Thoracic aorta (tissue), 2 donors: ENCODE data around the gene CKAP4. TPM values are rescaled to one million over a fixed set of nuclear protein-coding genes. Genes with fewer than 3 reads are reported as not detected.

Experiments
- ATAC-seq: fragments of 150-250 bp; one replicate; pipeline ENCODE4 v1.8.0; 2017; ENCODE audit warnings: low read depth; ENCODE audit not compliant: insufficient number of reproducible peaks, low FRiP score
- DNase-seq: peaks from one replicate; pipeline ENCODE4 v3.0.0-alpha.2; 2020; ENCODE audit warnings: low spot score
- H3K27ac ChIP-seq, 2 donors: fragments of 200-600 bp; sonication (generic); 1 replicate in 1 of 2; 2 replicates in 1 of 2; pipeline ENCODE4 v1.5.1; 2016; ENCODE audit warnings: mild to moderate bottlenecking in 2 of 2, moderate library complexity in 2 of 2
- H3K27me3 ChIP-seq: fragments of 200-600 bp; sonication (generic); replicated peaks from 2 replicates; pipeline ENCODE4 v1.6.0; 2016; ENCODE audit warnings: mild to moderate bottlenecking; ENCODE audit not compliant: insufficient read depth
- H3K36me3 ChIP-seq: fragments of 200-600 bp; sonication (generic); one replicate; pipeline ENCODE4 v1.5.1; 2016
- H3K4me1 ChIP-seq, 2 donors: fragments of 200-600 bp; sonication (generic); 1 replicate in 1 of 2; 2 replicates in 1 of 2; pipeline versions ENCODE4 v1.5.1 to v1.6.0; 2016; ENCODE audit warnings: low read depth in 2 of 2, mild to moderate bottlenecking in 1 of 2; ENCODE audit not compliant: control insufficient read depth in 1 of 2
- H3K4me3 ChIP-seq: fragments of 200-600 bp; sonication (generic); 2 replicates; pipeline ENCODE4 v1.5.1; 2016; ENCODE audit warnings: mild to moderate bottlenecking
- H3K9me3 ChIP-seq: fragments of 200-600 bp; sonication (generic); 2 replicates; pipeline ENCODE4 v1.5.1; 2016
- total RNA-seq, 2 donors: library from RNA; depleted of rRNA; stranded (reverse); fragments of >200 nt; gene quantifications; one replicate each; pipeline versions ENCODE4 v1.1.0 to v1.2.3, GENCODE V29; 2016
- TF ChIP-seq, protein P1 (sequence below): fragments of 200-600 bp; sonication (generic); IDR thresholded peaks from one replicate; pipeline ENCODE4 v1.5.1; 2019; ENCODE audit warnings: antibody characterized with exemption

The CKAP4 gene
- total RNA-seq, 2 donors from 2014 or later, result 81.4 to 85.1 TPM

DNA sequence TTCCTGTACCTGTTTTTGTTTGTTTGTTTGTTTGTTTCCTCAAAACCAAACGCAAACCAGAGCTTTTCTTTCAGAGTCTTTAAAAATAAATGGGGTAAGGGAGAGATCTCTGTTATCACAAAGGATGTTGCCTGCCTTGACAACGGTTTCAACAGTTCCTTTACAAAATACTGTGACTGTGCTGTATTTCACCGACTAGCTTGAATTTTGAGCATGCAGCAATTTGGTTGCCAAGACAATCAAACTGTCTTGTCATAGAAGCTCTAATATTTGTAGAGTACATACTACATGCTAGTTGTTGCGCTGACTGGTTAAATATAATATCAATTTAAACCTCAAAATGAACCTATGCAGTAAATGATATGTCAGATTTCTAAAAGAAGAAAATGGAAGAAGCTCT is 32.3 kb upstream of the CKAP4 start:
- Histone ChIP-seq H3K27ac (no peak overlapping the region), H3K4me3 (no peak overlapping the region), H3K27me3 (no peaks in the 10 kb centered on the region), H3K4me1 (no peaks in the 10 kb centered on the region), H3K9me3 (no peaks in the 10 kb centered on the region), H3K36me3 (no peaks in the 10 kb centered on the region)
- TF ChIP-seq, protein P1, sequence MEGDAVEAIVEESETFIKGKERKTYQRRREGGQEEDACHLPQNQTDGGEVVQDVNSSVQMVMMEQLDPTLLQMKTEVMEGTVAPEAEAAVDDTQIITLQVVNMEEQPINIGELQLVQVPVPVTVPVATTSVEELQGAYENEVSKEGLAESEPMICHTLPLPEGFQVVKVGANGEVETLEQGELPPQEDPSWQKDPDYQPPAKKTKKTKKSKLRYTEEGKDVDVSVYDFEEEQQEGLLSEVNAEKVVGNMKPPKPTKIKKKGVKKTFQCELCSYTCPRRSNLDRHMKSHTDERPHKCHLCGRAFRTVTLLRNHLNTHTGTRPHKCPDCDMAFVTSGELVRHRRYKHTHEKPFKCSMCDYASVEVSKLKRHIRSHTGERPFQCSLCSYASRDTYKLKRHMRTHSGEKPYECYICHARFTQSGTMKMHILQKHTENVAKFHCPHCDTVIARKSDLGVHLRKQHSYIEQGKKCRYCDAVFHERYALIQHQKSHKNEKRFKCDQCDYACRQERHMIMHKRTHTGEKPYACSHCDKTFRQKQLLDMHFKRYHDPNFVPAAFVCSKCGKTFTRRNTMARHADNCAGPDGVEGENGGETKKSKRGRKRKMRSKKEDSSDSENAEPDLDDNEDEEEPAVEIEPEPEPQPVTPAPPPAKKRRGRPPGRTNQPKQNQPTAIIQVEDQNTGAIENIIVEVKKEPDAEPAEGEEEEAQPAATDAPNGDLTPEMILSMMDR, result no peak
- ATAC-seq (no peak), DNase-seq (no peak)

DNA sequence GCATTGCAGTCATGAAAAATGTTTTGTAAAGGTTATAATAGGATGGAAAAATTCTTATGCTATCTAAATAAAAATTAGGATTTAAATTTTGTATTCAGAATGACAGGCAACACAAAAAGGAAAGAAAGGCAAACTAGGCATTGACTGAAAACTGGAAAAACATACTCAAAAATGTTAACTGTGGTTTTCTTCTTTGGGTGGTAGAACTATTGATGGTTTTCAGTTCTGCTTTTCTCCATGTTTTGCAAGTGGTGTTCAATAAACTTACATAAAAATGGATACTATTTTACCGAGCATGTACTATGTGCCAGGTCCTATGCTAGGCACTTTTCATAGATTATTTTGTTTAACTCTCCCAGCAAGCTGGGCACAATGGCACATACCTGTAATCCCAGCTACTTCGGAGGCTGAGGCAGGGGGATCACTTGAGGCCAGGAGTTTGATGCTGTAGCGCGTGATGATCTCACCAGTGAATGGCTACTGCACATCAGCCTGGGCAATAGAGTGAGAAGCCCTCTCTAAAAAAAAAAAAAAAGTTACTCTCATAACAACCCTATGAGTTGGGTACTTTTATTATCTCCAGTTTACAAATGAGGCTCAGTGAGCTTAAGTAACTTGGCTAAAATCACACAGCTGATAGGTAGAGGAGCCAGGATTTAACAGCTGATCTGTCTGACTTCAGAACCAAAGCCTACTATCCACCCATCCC is 28.4 kb upstream of the CKAP4 start:
- Histone ChIP-seq H3K9me3 (no peaks in the 10 kb centered on the region), H3K27ac (no peak overlapping the region), H3K4me3 (no peak overlapping the region), H3K36me3 (no peaks in the 10 kb centered on the region), H3K27me3 (no peaks in the 10 kb centered on the region), H3K4me1 (no peaks in the 10 kb centered on the region)
- ATAC-seq (no peak), DNase-seq (no peak)
- TF ChIP-seq, protein P1, result no peak

DNA sequence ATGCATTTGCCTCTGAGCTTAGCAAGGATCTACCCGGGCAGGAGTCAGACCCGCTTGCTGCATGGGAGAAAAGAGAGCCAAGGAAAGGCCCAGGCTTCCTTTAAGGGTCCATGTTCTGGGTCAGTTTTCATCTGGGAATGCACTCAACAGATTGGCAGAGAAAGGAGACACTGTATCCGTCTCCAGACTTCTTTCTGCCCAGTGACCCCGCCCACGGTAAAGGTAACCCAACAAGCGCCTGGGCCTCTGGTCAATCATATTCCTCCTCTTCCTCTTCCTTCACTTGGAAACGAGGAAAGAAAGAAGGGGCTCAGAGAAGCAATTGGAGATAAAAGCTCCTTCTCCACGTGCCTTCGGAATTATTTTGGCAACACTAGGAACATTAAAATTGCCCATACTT is 27.6 kb upstream of the CKAP4 start:
- Histone ChIP-seq H3K36me3 (no peaks in the 10 kb centered on the region), H3K4me3 (no peak overlapping the region), H3K27me3 (no peaks in the 10 kb centered on the region), H3K27ac (no peak overlapping the region), H3K4me1 (no peaks in the 10 kb centered on the region), H3K9me3 (no peaks in the 10 kb centered on the region)
- TF ChIP-seq, protein P1, result no peak
- ATAC-seq (no peak), DNase-seq (no peak)

DNA sequence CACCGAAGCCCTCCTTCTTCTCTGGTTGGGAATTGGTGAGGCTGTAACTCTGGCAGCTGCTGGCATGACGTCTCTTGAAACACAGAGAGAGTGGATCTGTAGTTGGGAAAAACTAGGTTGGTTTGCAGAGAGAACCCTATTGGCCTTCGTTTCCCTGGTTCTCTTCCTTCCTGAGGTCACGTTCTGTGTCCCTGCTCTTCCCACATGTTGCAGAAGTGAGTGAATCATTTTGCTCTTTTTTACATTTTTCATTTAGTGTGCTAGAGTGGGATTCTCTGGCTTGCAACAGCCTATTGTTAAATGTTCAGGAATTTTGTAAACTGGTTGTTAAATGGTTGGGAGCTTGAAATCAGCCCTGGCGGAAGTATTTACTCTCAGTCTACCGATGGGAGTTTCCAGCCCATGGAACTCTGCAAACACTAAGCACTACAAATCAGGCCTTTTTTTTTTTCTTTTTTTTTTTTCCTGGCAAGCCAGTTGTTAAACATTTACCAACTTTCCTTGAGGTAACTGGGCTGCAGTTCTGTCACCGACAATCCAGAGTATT is 26.8 kb upstream of the CKAP4 start:
- H3K27ac ChIP-seq, result no peak overlapping the region
- no peaks in the 10 kb centered on the region for H3K4me1 ChIP-seq
- DNase-seq (no peak), ATAC-seq (no peak)
- H3K4me3 ChIP-seq, result no peak overlapping the region
- TF ChIP-seq, protein P1, result no peak
- H3K9me3 ChIP-seq, result no peaks in the 10 kb centered on the region
- no peaks in the 10 kb centered on the region for H3K27me3 ChIP-seq
- H3K36me3 ChIP-seq, result no peaks in the 10 kb centered on the region

DNA sequence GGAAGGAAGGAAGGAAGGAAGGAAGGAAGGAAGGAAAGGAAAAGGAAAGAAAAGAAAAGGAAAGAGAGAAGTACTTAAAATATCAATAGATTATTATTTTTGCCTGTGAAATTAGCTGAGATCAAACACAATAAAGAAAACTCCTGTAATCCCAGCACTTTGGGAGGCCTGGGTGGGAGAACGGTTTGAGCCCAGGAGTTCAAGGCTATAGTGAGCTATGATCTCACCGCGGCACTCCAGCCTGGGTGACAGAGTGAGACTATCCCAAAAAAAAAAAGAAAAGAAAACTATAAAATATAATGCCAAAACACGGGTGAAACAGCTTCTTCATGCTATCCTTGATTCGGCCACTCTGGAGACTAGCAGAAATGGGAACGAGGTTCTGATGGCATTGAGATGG is 26.2 kb upstream of the CKAP4 start:
- ATAC-seq (no peak), DNase-seq (no peak)
- no peak overlapping the region for H3K27ac ChIP-seq
- no peaks in the 10 kb centered on the region for H3K4me1 ChIP-seq
- no peaks in the 10 kb centered on the region for H3K9me3 ChIP-seq
- H3K36me3 ChIP-seq, result no peaks in the 10 kb centered on the region
- no peak overlapping the region for H3K4me3 ChIP-seq
- TF ChIP-seq, protein P1, result no peak
- H3K27me3 ChIP-seq, result no peaks in the 10 kb centered on the region
